Stomach (tissue), 9 donors: ENCODE results near the gene DBN1. TPM values are rescaled to one million over a fixed set of nuclear protein-coding genes. Genes with fewer than 3 reads are reported as not detected.

Source experiments
- DNase-seq, 2 donors: peaks; one replicate each; pipeline versions ENCODE4 v3.0.0 to v3.0.0-alpha.2; 2013 to 2019
- H3K27ac ChIP-seq, 5 donors: fragments of 200-600 bp in 4 of 5; sonication (generic) in 4 of 5; one replicate each; pipeline ENCODE4 v1.5.1; 2013 to 2019; ENCODE audit warnings: mild to moderate bottlenecking in 1 of 5, moderate library complexity in 1 of 5
- H3K27me3 ChIP-seq, 3 donors: fragments of 200-600 bp; sonication (generic); one replicate each; pipeline ENCODE4 v1.5.1; 2017 to 2019; ENCODE audit warnings: mixed run types in 1 of 3
- H3K36me3 ChIP-seq, 4 donors: fragments of 200-600 bp; sonication (generic); 1 replicate in 3 of 4; 2 replicates in 1 of 4; pipeline ENCODE4 v1.5.1; 2016 to 2019
- H3K4me1 ChIP-seq, 4 donors: fragments of 200-600 bp; sonication (generic); one replicate each; pipeline ENCODE4 v1.5.1; 2016 to 2019
- H3K4me3 ChIP-seq, 4 donors: fragments of 200-600 bp; sonication (generic) in 3 of 4; one replicate each; pipeline ENCODE4 v1.5.1; 2016 to 2019; ENCODE audit warnings: mild to moderate bottlenecking in 1 of 4
- H3K9me3 ChIP-seq, 4 donors: fragments of 200-600 bp; sonication (generic); one replicate each; pipeline ENCODE4 v1.5.1; 2016 to 2019
- CTCF ChIP-seq, 7 experiments: fragments of 450-650 bp in 4 of 7; fragments of 200-600 bp in 3 of 7; sonication (generic) in 3 of 7; IDR thresholded peaks; one replicate each; pipeline ENCODE4 v1.5.1; 2016 to 2019; ENCODE audit warnings: antibody characterized with exemption in 7 of 7, control low read depth in 2 of 7, mild to moderate bottlenecking in 1 of 7
- EP300 ChIP-seq: sonication (generic); formaldehyde crosslinking; IDR thresholded peaks from one replicate; pipeline ENCODE4 v1.6.1; 2017; ENCODE audit warnings: antibody characterized with exemption
- POLR2A ChIP-seq, 4 donors: fragments of 450-650 bp; IDR thresholded peaks; one replicate each; pipeline ENCODE4 v1.6.1; 2016; ENCODE audit warnings: antibody characterized with exemption in 4 of 4, control low read depth in 2 of 4, mild to moderate bottlenecking in 1 of 4, moderate library complexity in 1 of 4
- POLR2AphosphoS5 ChIP-seq, 3 donors: sonication (generic); formaldehyde crosslinking; IDR thresholded peaks; one replicate each; pipeline ENCODE4 v1.6.1; 2016; ENCODE audit warnings: antibody characterized with exemption in 3 of 3
- WGBS, 5 donors: extraction: QIAGEN DNeasy Blood & Tissue Kit in 3 of 5; methylation state at CpG; one replicate each; pipeline versions ENCODE4 v1.1.5 to v1.1.7; 2013 to 2018; 5-methylcytosine and 5-hydroxymethylcytosine counted together
- intact Hi-C: fragments of 100-400 bp; cut with DNase I; formaldehyde crosslinking; loops from one replicate; pipeline ENCODE4 v1.15.1; 2023; ENCODE audit warnings: low total_unique reads
- polyA plus RNA-seq, 3 donors: library from polyadenylated mRNA; stranded (reverse); fragments of 200-250 nt; gene quantifications; one replicate each; pipeline ENCODE4 v1.2.3, GENCODE V29; 2013
- total RNA-seq, 5 donors: library from RNA; depleted of rRNA; stranded (reverse); fragments of >200 nt; gene quantifications; one replicate each; pipeline versions ENCODE4 v1.1.0 to v1.2.3, GENCODE V29; 2014 to 2016
- donor health status: healthy with polysubstance abuse.
- donor health status: Bipolar disorder and iron deficiency.
- donor health status: healthy.

Gene DBN1
- total and polyA plus RNA-seq, 8 donors = 14.7 to 78.1 (median 36.5) TPM

- Histone ChIP-seq H3K27ac (no peak overlapping the region), H3K4me3 (no peak overlapping the region), H3K36me3 (no peaks in the 10 kb centered on the region), H3K27me3 (peaks cover 0 to 55% (median 12%) of the 10 kb centered on the region in 3 donors), H3K4me1 (peaks cover 34 to 49% (median 40%) of the 10 kb centered on the region in 4 donors), H3K9me3 (no peaks in the 10 kb centered on the region)
- DNase-seq = no peak
- TF ChIP-seq CTCF (IDR thresholded peaks at IDR 0.05) (no peak), POLR2AphosphoS5 (IDR thresholded peaks at IDR 0.05) (no peak), EP300 (no peak), POLR2A (IDR thresholded peaks at IDR 0.05) (no peak)
- 86 to 93% (median 91%) methylated on average over 10 of the region's 10 CpGs for WGBS, 5 donors
- intact Hi-C loops = no loop called here
Measured at GRCh38 chr5:177450667-177451424, 22.6 kb downstream of the DBN1 start.

GRCh38 chr5:177449140-177450061 is 24.0 kb downstream of the DBN1 start:
- Histone ChIP-seq H3K4me1 (peaks cover 29 to 44% (median 37%) of the 10 kb centered on the region in 4 donors), H3K36me3 (no peaks in the 10 kb centered on the region), H3K4me3 (no peak overlapping the region), H3K27ac (no peak overlapping the region), H3K9me3 (no peaks in the 10 kb centered on the region), H3K27me3 (peaks cover 0 to 55% (median 12%) of the 10 kb centered on the region in 3 donors)
- TF ChIP-seq CTCF (IDR thresholded peaks at IDR 0.05) (no peak), POLR2AphosphoS5 (IDR thresholded peaks at IDR 0.05) (no peak), POLR2A (IDR thresholded peaks at IDR 0.05) (no peak), EP300 (no peak)
- DNase-seq = no peak
- intact Hi-C loops = no loop called here
- WGBS, 5 donors = 83 to 92% (median 87%) methylated on average over 8 to 18 of the region's 18 CpGs

GRCh38 chr5:177448244-177448950 is 25.0 kb downstream of the DBN1 start:
- H3K27me3 ChIP-seq = peaks cover 0 to 53% (median 12%) of the 10 kb centered on the region in 3 donors
- WGBS, 5 donors = 64 to 77% (median 69%) methylated on average over 6 of the region's 6 CpGs

More at GRCh38 chr5:177448244-177448950, 25.0 kb downstream of the DBN1 start:
- H3K4me1 ChIP-seq = peaks cover 23 to 34% (median 28%) of the 10 kb centered on the region in 4 donors
- H3K27ac ChIP-seq = no peak overlapping the region
- intact Hi-C loops = no loop called here
- no peaks in the 10 kb centered on the region for H3K36me3 ChIP-seq
- TF ChIP-seq EP300 (no peak), CTCF (IDR thresholded peaks at IDR 0.05) (no peak)
- no peak for DNase-seq
- H3K9me3 ChIP-seq = no peaks in the 10 kb centered on the region
- no peak overlapping the region for H3K4me3 ChIP-seq
